ENCODE measurements around the gene GBP4. TPM values are rescaled to one million over a fixed set of nuclear protein-coding genes. Genes with fewer than 3 reads are reported as not detected.

GBP4 gene
- total RNA-seq, 1 donor from 2014 or later = 6.6 TPM

DNA sequence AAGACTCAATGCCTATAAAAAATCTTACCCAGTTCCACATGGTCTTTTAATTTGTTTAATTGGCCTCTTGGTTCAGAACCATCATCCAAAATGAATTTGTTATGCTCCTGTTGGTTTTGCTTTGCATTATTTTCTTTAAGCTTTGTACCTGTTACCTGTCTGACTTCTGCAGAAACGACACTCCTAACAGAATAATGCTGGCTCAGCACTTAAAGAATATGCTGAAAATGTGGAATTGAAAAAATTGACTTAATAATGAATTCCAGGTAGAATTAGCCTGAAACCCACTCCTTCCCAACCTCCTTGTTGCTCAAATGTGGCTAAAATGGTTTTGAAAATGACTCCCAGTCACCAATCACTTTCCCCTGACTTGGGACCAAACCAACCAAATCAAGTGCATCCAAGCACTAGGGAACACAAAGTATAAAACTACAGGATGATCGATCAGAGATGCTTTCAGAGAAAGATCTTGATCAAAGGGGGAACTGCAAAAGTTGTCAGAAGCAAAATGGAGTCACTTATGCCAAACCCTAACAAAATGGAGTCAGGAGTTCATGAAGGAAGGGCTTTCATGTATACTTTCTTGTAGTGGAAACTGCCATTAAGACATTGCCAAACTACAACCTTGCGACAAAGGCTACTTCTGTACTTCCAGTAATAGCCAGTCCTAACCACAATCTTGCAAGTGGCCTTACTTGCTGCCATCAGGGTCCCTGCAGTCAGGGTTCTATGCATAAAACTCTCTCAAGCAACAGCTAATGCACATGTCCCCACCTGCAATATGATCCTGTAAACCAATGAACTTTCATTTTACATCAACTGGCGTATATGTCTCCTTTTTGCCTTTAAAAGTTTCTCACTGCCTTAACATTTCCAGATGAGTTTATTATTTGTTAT lies 28.3 kb downstream of the GBP4 start:
- no peak overlapping the region for H3K4me3 ChIP-seq
- no peaks in the 10 kb centered on the region for H3K27me3 ChIP-seq
- intact Hi-C loops (cut with DNase I) = no loop called here
- H3K27ac ChIP-seq = no peak overlapping the region
- no peaks in the 10 kb centered on the region for H3K36me3 ChIP-seq
- no peaks in the 10 kb centered on the region for H3K9me3 ChIP-seq
- no peaks in the 10 kb centered on the region for H3K4me1 ChIP-seq
- TF ChIP-seq, protein P1, sequence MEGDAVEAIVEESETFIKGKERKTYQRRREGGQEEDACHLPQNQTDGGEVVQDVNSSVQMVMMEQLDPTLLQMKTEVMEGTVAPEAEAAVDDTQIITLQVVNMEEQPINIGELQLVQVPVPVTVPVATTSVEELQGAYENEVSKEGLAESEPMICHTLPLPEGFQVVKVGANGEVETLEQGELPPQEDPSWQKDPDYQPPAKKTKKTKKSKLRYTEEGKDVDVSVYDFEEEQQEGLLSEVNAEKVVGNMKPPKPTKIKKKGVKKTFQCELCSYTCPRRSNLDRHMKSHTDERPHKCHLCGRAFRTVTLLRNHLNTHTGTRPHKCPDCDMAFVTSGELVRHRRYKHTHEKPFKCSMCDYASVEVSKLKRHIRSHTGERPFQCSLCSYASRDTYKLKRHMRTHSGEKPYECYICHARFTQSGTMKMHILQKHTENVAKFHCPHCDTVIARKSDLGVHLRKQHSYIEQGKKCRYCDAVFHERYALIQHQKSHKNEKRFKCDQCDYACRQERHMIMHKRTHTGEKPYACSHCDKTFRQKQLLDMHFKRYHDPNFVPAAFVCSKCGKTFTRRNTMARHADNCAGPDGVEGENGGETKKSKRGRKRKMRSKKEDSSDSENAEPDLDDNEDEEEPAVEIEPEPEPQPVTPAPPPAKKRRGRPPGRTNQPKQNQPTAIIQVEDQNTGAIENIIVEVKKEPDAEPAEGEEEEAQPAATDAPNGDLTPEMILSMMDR (IDR thresholded peaks at IDR 0.05) = no peak
- DNase-seq (ENCODE audit: low spot score in 2 of 2) = no peak

DNA sequence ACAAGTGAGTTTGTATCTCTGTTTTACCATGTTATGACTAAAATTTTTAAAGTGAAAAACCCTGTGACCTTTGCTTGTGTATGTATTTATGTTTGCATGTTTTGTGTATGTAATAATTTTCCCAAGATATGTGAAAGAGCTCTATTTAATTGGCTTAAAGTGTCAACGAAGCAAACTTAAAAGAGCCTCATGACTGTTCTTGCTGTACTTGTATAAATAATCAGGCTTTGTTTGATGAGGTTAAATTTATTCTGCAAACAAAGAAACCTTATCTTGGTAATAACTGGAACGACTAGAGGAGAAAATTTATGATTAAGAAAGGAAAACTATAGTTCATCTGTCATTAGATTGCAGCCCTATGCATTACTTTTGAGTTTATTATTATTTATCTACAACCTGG lies 29.6 kb downstream of the GBP4 start:
- no peak overlapping the region for H3K27ac ChIP-seq
- no peaks in the 10 kb centered on the region for H3K9me3 ChIP-seq
- H3K4me3 ChIP-seq = no peak overlapping the region
- no peaks in the 10 kb centered on the region for H3K36me3 ChIP-seq
- no peak for DNase-seq (ENCODE audit: low spot score in 2 of 2)
- H3K4me1 ChIP-seq = no peaks in the 10 kb centered on the region
- intact Hi-C loops (cut with DNase I) = no loop called here
- TF ChIP-seq, protein P1 (IDR thresholded peaks at IDR 0.05) = no peak
- H3K27me3 ChIP-seq = no peaks in the 10 kb centered on the region

DNA sequence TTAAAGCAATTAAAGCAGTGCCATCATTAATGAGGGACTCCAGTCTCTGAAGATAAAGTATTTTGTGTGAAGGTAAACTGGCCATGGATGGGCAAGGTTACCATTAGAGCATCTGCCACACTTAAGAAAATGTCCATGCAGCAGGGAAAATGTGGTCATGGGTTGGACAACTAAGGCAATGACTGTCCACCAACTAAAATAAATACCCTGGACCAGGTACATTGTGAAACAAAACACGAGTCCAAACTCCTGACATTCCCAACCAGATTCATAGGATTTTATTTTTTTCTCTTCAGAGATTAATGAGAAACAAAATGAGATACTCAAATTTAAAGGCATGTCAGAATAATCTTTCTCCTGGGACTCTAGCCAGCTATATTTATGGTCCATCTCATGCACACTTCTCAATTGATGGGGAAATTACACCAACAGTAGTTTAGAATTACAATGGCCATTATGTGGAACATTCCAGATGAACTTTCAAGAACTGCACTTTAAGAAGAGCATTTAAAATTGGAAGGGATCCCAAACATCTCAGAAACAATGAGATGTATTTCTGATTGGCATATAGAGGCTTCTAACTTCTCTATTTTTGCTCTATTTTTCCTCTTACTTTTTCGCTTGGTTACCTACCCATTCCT lies 31.0 kb downstream of the GBP4 start:
- intact Hi-C loops (cut with DNase I) = no loop called here

DNA sequence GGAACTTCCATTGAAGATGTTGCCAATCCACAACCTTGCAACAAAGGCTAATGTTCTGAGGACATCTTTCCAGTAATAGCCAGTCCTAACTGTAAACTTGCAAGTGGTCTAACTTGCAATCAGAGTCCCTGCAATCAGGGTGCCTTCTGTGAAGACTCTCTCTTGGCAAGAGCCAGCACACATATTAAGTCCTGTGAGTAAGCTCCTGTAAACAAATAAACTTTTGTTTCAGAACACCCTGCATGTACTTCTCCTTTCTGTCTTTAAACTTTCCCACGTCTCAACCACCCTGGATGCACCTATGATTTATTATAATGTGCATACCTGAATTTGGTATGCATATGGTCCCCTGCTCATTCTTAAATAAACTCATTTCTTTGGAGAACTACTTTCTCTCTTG lies 32.0 kb downstream of the GBP4 start:
- H3K4me3 ChIP-seq = no peak overlapping the region
- no peaks in the 10 kb centered on the region for H3K4me1 ChIP-seq
- TF ChIP-seq, protein P1 (IDR thresholded peaks at IDR 0.05) = no peak
- H3K36me3 ChIP-seq = no peaks in the 10 kb centered on the region
- no peaks in the 10 kb centered on the region for H3K27me3 ChIP-seq
- no peak for DNase-seq (ENCODE audit: low spot score in 2 of 2)
- intact Hi-C loops (cut with DNase I) = no loop called here
- no peak overlapping the region for H3K27ac ChIP-seq
- no peaks in the 10 kb centered on the region for H3K9me3 ChIP-seq

More for the DNA sequence above, 31.0 kb downstream of the GBP4 start:
- no peaks in the 10 kb centered on the region for H3K36me3 ChIP-seq
- H3K27ac ChIP-seq = no peak overlapping the region
- no peak for DNase-seq (ENCODE audit: low spot score in 2 of 2)
- H3K27me3 ChIP-seq = no peaks in the 10 kb centered on the region
- H3K9me3 ChIP-seq = no peaks in the 10 kb centered on the region
- H3K4me3 ChIP-seq = no peak overlapping the region
- H3K4me1 ChIP-seq = no peaks in the 10 kb centered on the region
- TF ChIP-seq, protein P1 (IDR thresholded peaks at IDR 0.05) = no peak

DNA sequence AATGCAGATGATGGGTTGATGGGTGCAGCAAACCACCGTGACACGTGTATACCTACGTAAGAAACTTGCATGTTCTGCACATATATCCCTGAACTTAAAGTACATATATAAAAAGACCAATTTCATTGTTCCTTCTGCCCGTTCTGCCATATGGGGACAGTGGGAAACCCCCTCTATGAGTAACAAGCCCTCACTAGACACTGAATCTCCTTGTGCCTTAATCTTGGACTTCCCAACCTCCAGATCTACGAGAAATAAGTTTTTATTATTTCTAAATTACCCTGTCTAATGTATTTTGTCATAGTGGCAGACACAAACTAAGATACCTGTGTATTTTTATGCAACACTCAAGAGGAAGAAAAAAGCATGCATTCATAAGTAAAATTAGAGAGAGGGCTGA lies 32.9 kb downstream of the GBP4 start:
- H3K4me1 ChIP-seq = no peaks in the 10 kb centered on the region
- no peak overlapping the region for H3K4me3 ChIP-seq
- no peaks in the 10 kb centered on the region for H3K36me3 ChIP-seq
- no peak overlapping the region for H3K27ac ChIP-seq
- no peak for DNase-seq (ENCODE audit: low spot score in 2 of 2)
- intact Hi-C loops (cut with DNase I) = no loop called here
- no peaks in the 10 kb centered on the region for H3K9me3 ChIP-seq
- no peaks in the 10 kb centered on the region for H3K27me3 ChIP-seq
- TF ChIP-seq, protein P1 (IDR thresholded peaks at IDR 0.05) = no peak
